Endodermal cell (in vitro differentiated cells): ENCODE data around the gene NAV1. TPM values are rescaled to one million over a fixed set of nuclear protein-coding genes. Genes with fewer than 3 reads are reported as not detected.
A peak's percentile ranks its signal among the peaks of the same experiment; 100 is the strongest.

Experiments used
- DNase-seq: peaks from one replicate; pipeline ENCODE4 v3.0.0-alpha.2; 2017
- H3K27ac ChIP-seq: 2 replicates; pipeline ENCODE4 v1.5.1; 2013; ENCODE audit warnings: mild to moderate bottlenecking, low read depth, low read length, moderate library complexity
- H3K27me3 ChIP-seq: 2 replicates; pipeline ENCODE4 v1.6.1; 2013; ENCODE audit warnings: mild to moderate bottlenecking, low read length, moderate library complexity; ENCODE audit not compliant: insufficient read depth, control insufficient read depth, poor library complexity, severe bottlenecking
- H3K36me3 ChIP-seq: 2 replicates; pipeline ENCODE4 v1.7.0; 2013; ENCODE audit warnings: mild to moderate bottlenecking, low read length, moderate library complexity; ENCODE audit not compliant: control insufficient read depth, insufficient read depth
- H3K4me1 ChIP-seq: one replicate; pipeline ENCODE4 v1.7.0; 2013; ENCODE audit warnings: low read length; ENCODE audit not compliant: control insufficient read depth, insufficient read depth
- H3K4me3 ChIP-seq: 2 replicates; pipeline ENCODE4 v1.5.1; 2013; ENCODE audit warnings: mild to moderate bottlenecking, low read length, moderate library complexity
- H3K9ac ChIP-seq: 2 replicates; pipeline ENCODE4 v1.6.1; 2013; ENCODE audit warnings: mild to moderate bottlenecking, low read length, moderate library complexity; ENCODE audit not compliant: poor library complexity, severe bottlenecking; ENCODE audit errors: extremely low read depth
- H3K9me3 ChIP-seq: 2 replicates; pipeline ENCODE4 v1.6.1; 2013; ENCODE audit warnings: mild to moderate bottlenecking, low read length, moderate library complexity; ENCODE audit not compliant: control insufficient read depth
- H3K27ac Mint-ChIP-seq: 2 replicates; pipeline ENCODE4 v1.8.0; 2020; ENCODE audit warnings: mixed read lengths
- H3K27me3 Mint-ChIP-seq: 2 replicates; pipeline ENCODE4 v1.8.0; 2021; ENCODE audit warnings: mild to moderate bottlenecking, mixed read lengths; ENCODE audit not compliant: insufficient read depth
- H3K36me3 Mint-ChIP-seq: 2 replicates; pipeline ENCODE4 v1.8.0; 2020; ENCODE audit warnings: low read depth, mixed read lengths
- H3K4me1 Mint-ChIP-seq: 2 replicates; pipeline ENCODE4 v1.8.0; 2020; ENCODE audit warnings: mixed read lengths
- H3K4me3 Mint-ChIP-seq: 2 replicates; pipeline ENCODE4 v1.8.0; 2020; ENCODE audit warnings: mild to moderate bottlenecking, moderate library complexity, mixed read lengths
- H3K9me3 Mint-ChIP-seq: 2 replicates; pipeline ENCODE4 v1.8.0; 2020; ENCODE audit warnings: mild to moderate bottlenecking, mixed read lengths
- CTCF ChIP-seq: fragments of 200-600 bp; sonication (generic); conservative IDR thresholded peaks from 2 replicates; pipeline ENCODE4 v1.5.0; 2021; ENCODE audit warnings: antibody characterized with exemption, mild to moderate bottlenecking
- WGBS, 2 experiments: methylation state at CpG; one replicate each; pipeline versions ENCODE4 v1.1.5 to v1.1.7; 2013; ENCODE audit warnings: missing lambda C conversion rate in 2 of 2, mixed read lengths in 1 of 2; ENCODE audit not compliant: insufficient coverage in 1 of 2, insufficient read length in 1 of 2; 5-methylcytosine and 5-hydroxymethylcytosine counted together
- total RNA-seq, 2 donors: library from RNA; stranded (reverse); fragmentation: NEBNext Ultra II Directional in 1 of 2; extraction: Animal tissue kit (Norgen Biotek cat#: 25700) in 1 of 2; gene quantifications; 2 replicates in 1 of 2; 3 replicates in 1 of 2; pipeline ENCODE4 v1.2.1, GENCODE V29; 2021

NAV1 gene
- total RNA-seq, 2 donors from 2014 or later = 42.2 to 62.5 TPM

GRCh38 chr1:201560328-201561194, 21.6 kb downstream of the NAV1 start:
- peaks cover 7% of the 10 kb centered on the region for H3K27me3 Mint-ChIP-seq
- Histone ChIP-seq H3K9me3 (no peaks in the 10 kb centered on the region), H3K27me3 (no peaks in the 10 kb centered on the region), H3K9ac (no peak overlapping the region), H3K27ac (no peak overlapping the region), H3K4me3 (no peak overlapping the region), H3K36me3 (no peaks in the 10 kb centered on the region), H3K4me1 (no peaks in the 10 kb centered on the region)
- no peak for TF ChIP-seq CTCF
- H3K27ac Mint-ChIP-seq = no peak overlapping the region
- peak; percentile 36 for DNase-seq
- H3K9me3 Mint-ChIP-seq = no peaks in the 10 kb centered on the region
- WGBS, 2 experiments = 84 to 88% methylated on average over 8 to 9 of the region's 9 CpGs
- H3K36me3 Mint-ChIP-seq = no peaks in the 10 kb centered on the region
- H3K4me1 Mint-ChIP-seq = peaks cover 3% of the 10 kb centered on the region
- H3K4me3 Mint-ChIP-seq = no peak overlapping the region

- TF ChIP-seq CTCF = no peak
- DNase-seq = no peak
- WGBS, 2 experiments = 85 to 100% methylated on average over 2 to 3 of the region's 3 CpGs
- no peak overlapping the region for H3K27ac ChIP-seq
- no peak overlapping the region for H3K9ac ChIP-seq
- Mint-ChIP-seq H3K27me3 (peaks cover 7% of the 10 kb centered on the region), H3K27ac (no peak overlapping the region), H3K36me3 (no peaks in the 10 kb centered on the region), H3K4me3 (no peak overlapping the region), H3K9me3 (no peaks in the 10 kb centered on the region), H3K4me1 (peaks cover 6% of the 10 kb centered on the region)
- H3K27me3 ChIP-seq = no peaks in the 10 kb centered on the region
- no peaks in the 10 kb centered on the region for H3K4me1 ChIP-seq
- no peaks in the 10 kb centered on the region for H3K9me3 ChIP-seq
- no peak overlapping the region for H3K4me3 ChIP-seq
- H3K36me3 ChIP-seq = no peaks in the 10 kb centered on the region
Measured at GRCh38 chr1:201561195-201561564, 22.3 kb downstream of the NAV1 start.

GRCh38 chr1:201561601-201562000, 22.7 kb downstream of the NAV1 start:
- H3K27ac Mint-ChIP-seq = no peak overlapping the region
- peaks cover 7% of the 10 kb centered on the region for H3K27me3 Mint-ChIP-seq
- H3K4me3 Mint-ChIP-seq = no peak overlapping the region
- no peaks in the 10 kb centered on the region for H3K9me3 Mint-ChIP-seq
- H3K27ac ChIP-seq = no peak overlapping the region
- H3K4me1 Mint-ChIP-seq = peaks cover 6% of the 10 kb centered on the region
- H3K36me3 Mint-ChIP-seq = no peaks in the 10 kb centered on the region
- no peak for TF ChIP-seq CTCF
- H3K4me3 ChIP-seq = no peak overlapping the region
- H3K27me3 ChIP-seq = no peaks in the 10 kb centered on the region
- no peaks in the 10 kb centered on the region for H3K36me3 ChIP-seq
- DNase-seq = no peak
- no peaks in the 10 kb centered on the region for H3K9me3 ChIP-seq
- H3K4me1 ChIP-seq = no peaks in the 10 kb centered on the region
- no peak overlapping the region for H3K9ac ChIP-seq
